Fibroblast of lung (primary cell): ENCODE results near the gene SLC24A4.

ENCODE experiments used
- EZH2 ChIP-seq: IDR thresholded peaks from 2 replicates; pipeline ENCODE4 v1.5.1; 2012; ENCODE audit warnings: low read length, control low read depth, mild to moderate bottlenecking; ENCODE audit errors: missing control alignments
- TF ChIP-seq, protein P1 (sequence below), 2 donors: IDR thresholded peaks in 1 of 2; conservative IDR thresholded peaks in 1 of 2; 1 replicate in 1 of 2; 2 replicates in 1 of 2; pipeline ENCODE4 v1.5.1; 2011 to 2012; ENCODE audit warnings: low read length in 2 of 2, control low read depth in 1 of 2, inconsistent platforms in 1 of 2, low read depth in 1 of 2, mild to moderate bottlenecking in 1 of 2

DNA sequence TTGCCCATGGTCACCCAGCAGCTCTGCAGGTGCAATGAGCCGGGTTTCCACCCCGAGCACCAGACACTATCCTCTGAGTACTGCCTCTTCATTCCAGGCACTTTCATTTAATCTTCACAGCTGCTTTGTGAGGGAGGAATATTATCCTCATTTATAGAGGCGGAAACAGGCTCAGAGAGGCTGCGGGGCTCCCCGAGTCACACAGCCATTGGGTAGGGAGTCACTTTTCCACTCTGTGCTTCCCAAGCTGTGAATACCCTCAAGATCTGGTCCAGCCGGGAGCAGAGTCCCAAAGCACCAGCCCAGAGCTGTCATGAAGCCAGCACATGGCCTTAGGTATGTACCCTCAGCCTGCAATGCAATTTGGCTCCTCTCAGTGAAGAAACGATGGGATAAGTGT lies 138.9 kb downstream of the SLC24A4 start:
- TF ChIP-seq, protein P1, sequence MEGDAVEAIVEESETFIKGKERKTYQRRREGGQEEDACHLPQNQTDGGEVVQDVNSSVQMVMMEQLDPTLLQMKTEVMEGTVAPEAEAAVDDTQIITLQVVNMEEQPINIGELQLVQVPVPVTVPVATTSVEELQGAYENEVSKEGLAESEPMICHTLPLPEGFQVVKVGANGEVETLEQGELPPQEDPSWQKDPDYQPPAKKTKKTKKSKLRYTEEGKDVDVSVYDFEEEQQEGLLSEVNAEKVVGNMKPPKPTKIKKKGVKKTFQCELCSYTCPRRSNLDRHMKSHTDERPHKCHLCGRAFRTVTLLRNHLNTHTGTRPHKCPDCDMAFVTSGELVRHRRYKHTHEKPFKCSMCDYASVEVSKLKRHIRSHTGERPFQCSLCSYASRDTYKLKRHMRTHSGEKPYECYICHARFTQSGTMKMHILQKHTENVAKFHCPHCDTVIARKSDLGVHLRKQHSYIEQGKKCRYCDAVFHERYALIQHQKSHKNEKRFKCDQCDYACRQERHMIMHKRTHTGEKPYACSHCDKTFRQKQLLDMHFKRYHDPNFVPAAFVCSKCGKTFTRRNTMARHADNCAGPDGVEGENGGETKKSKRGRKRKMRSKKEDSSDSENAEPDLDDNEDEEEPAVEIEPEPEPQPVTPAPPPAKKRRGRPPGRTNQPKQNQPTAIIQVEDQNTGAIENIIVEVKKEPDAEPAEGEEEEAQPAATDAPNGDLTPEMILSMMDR (conservative IDR thresholded peaks at IDR 0.05 in 1 of 2, IDR thresholded peaks at IDR 0.05 in 1 of 2; ENCODE audit: low read depth in 1 of 2, low read length in 2 of 2) = no peak
- no peak for TF ChIP-seq EZH2
